Stimulated activated naive B cell treated with anti-CD40 and anti-IgM and Interleukin-4, amounts not matched to agents 10 μg/mL and 1 μg/mL and 100 μg/mL, for 72 hours (primary cell): Measurements from ENCODE around the gene GGCT.
"Not testable (repeated sequence)": the region's sequence is repeated elsewhere in the genome, so short reads cannot be mapped to it uniquely, and the experiment has no call there.

Experiments
- ATAC-seq, 2 donors: fragments of 150-1000 bp; cut with Tn5 transposase; replicated peaks; 2 replicates each; pipeline ENCODE4 v1.10.0; 2021; ENCODE audit warnings: moderate library complexity in 1 of 2
- DNase-seq: peaks from one replicate; pipeline ENCODE4 v3.0.0; 2021
- H3K27ac Mint-ChIP-seq: one replicate; pipeline ENCODE4 v1.8.0; 2022; ENCODE audit warnings: mild to moderate bottlenecking, mixed read lengths
- H3K27me3 Mint-ChIP-seq, 2 donors: one replicate each; pipeline ENCODE4 v1.8.0; 2022; ENCODE audit warnings: mixed read lengths in 2 of 2
- H3K36me3 Mint-ChIP-seq, 2 donors: one replicate each; pipeline ENCODE4 v1.8.0; 2022; ENCODE audit warnings: mixed read lengths in 2 of 2, mild to moderate bottlenecking in 1 of 2
- H3K4me1 Mint-ChIP-seq, 2 donors: one replicate each; pipeline ENCODE4 v1.8.0; 2022; ENCODE audit warnings: mixed read lengths in 2 of 2, mild to moderate bottlenecking in 1 of 2
- H3K4me3 Mint-ChIP-seq, 2 donors: one replicate each; pipeline ENCODE4 v1.8.0; 2022; ENCODE audit warnings: mild to moderate bottlenecking in 2 of 2, mixed read lengths in 2 of 2, moderate library complexity in 1 of 2
- H3K9me3 Mint-ChIP-seq, 2 donors: one replicate each; pipeline ENCODE4 v1.8.0; 2022; ENCODE audit warnings: mixed read lengths in 2 of 2, mild to moderate bottlenecking in 1 of 2

Gene GGCT

GRCh38 chr7:30509171-30509857 lies 4.7 kb upstream of the GGCT start:
- H3K4me1 Mint-ChIP-seq, ATAC-seq, H3K27ac Mint-ChIP-seq, H3K27me3 Mint-ChIP-seq, H3K4me3 Mint-ChIP-seq, DNase-seq, H3K9me3 Mint-ChIP-seq, H3K36me3 Mint-ChIP-seq: not testable (repeated sequence)

DNA sequence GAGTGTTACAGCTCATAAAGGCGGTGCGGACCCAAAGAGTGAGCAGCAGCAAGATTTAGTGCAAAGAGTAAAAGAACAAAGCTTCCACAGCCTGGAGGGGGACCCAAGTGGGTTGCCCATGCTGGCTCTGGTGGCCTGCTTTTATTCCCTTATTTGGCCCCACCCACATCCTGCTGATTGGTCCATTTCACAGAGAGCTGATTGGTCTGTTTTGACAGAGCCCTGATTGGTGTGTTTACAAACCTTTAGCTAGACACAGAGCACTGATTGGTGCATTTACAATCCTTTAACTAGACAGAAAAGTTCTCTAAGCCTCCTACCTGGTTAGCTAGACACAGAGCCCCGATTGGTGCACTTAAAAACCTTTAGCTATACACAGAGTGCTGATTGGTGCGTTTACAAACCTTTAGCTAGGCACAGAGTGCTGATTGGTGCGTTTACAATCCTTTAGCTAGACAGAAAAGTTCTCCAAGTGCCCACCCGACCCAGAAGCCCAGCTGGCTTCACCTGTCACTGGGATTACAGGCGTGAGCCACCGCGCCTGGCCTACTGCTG lies 2.8 kb upstream of the GGCT start:
- not testable (repeated sequence) for H3K4me3 Mint-ChIP-seq, H3K9me3 Mint-ChIP-seq, DNase-seq, ATAC-seq, H3K27me3 Mint-ChIP-seq, H3K27ac Mint-ChIP-seq
- Mint-ChIP-seq H3K36me3 (peaks cover 8 to 10% of the 10 kb centered on the region in 2 donors), H3K4me1 (peaks cover 23 to 25% of the 10 kb centered on the region in 2 donors)

GRCh38 chr7:30505174-30505697 lies 607 bp upstream of the GGCT start:
- peak overlapping the region; percentile 96 for H3K27ac Mint-ChIP-seq
- ATAC-seq, result peak; percentile 19 to 21
- H3K4me3 Mint-ChIP-seq, result peak overlapping the region; percentile 87 to 94

GRCh38 chr7:30503274-30504212 lies 1.1 kb downstream of the GGCT start:
- peak overlapping the region; percentile 87 to 94 for H3K4me3 Mint-ChIP-seq
- peak overlapping the region; percentile 96 for H3K27ac Mint-ChIP-seq
- ATAC-seq (no peak), DNase-seq (no peak)
- H3K4me1 Mint-ChIP-seq, result peaks cover 26 to 30% of the 10 kb centered on the region in 2 donors
- no peaks in the 10 kb centered on the region for H3K27me3 Mint-ChIP-seq
- H3K9me3 Mint-ChIP-seq, result no peaks in the 10 kb centered on the region
- H3K36me3 Mint-ChIP-seq, result peaks cover 12 to 26% of the 10 kb centered on the region in 2 donors

More at GRCh38 chr7:30505174-30505697, 607 bp upstream of the GGCT start:
- Mint-ChIP-seq H3K36me3 (peaks cover 8 to 21% of the 10 kb centered on the region in 2 donors), H3K27me3 (no peaks in the 10 kb centered on the region), H3K4me1 (peaks cover 28 to 30% of the 10 kb centered on the region in 2 donors), H3K9me3 (no peaks in the 10 kb centered on the region)
- DNase-seq, result no peak

GRCh38 chr7:30502470-30503251 lies 2.0 kb downstream of the GGCT start:
- peak overlapping the region; percentile 20 to 94 for H3K4me3 Mint-ChIP-seq
- H3K9me3 Mint-ChIP-seq, result no peaks in the 10 kb centered on the region
- ATAC-seq (no peak), DNase-seq (no peak)
- H3K4me1 Mint-ChIP-seq, result peaks cover 26 to 30% of the 10 kb centered on the region in 2 donors
- H3K27me3 Mint-ChIP-seq, result no peaks in the 10 kb centered on the region
- H3K27ac Mint-ChIP-seq, result no peak overlapping the region
- H3K36me3 Mint-ChIP-seq, result peaks cover 10 to 22% of the 10 kb centered on the region in 2 donors

GRCh38 chr7:30501264-30501663 lies 3.4 kb downstream of the GGCT start:
- Mint-ChIP-seq H3K4me1 (peaks cover 26 to 30% of the 10 kb centered on the region in 2 donors), H3K9me3 (no peaks in the 10 kb centered on the region), H3K36me3 (peaks cover 19 to 32% of the 10 kb centered on the region in 2 donors), H3K4me3 (no peak overlapping the region), H3K27me3 (no peaks in the 10 kb centered on the region), H3K27ac (no peak overlapping the region)
- ATAC-seq (no peak), DNase-seq (no peak)

- Mint-ChIP-seq H3K36me3 (peaks cover 26 to 27% of the 10 kb centered on the region in 2 donors), H3K9me3 (peaks cover 0 to 8% of the 10 kb centered on the region in 2 donors), H3K27ac (no peak overlapping the region), H3K4me1 (peaks cover 0 to 4% of the 10 kb centered on the region in 2 donors), H3K27me3 (no peaks in the 10 kb centered on the region), H3K4me3 (no peak overlapping the region)
- no peak for DNase-seq
- ATAC-seq, result no peak
These were observed 11.4 kb downstream of the GGCT start for GRCh38 chr7:30493228-30493627.

DNA sequence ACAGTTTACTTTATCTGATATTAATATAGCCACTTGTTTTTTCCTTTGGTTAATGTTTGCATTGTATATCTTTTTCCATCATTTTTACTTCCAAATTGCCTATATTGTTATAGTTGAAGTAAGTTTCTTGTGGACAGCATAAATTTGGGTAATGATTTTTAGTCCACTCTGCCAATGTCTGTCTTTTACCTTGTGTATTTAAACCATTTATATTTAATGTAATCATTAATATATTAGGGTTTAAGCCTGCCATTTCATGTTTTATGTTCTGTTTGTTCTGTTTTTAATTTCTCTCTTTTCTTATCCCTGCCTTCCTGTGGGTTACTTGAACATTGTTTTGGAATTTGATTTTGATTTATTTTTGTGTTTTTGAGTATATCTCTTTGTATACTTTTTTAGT lies 13.2 kb downstream of the GGCT start:
- ATAC-seq, result no peak
- peaks cover 0 to 8% of the 10 kb centered on the region in 2 donors for H3K9me3 Mint-ChIP-seq
- H3K27ac Mint-ChIP-seq, result no peak overlapping the region
- H3K27me3 Mint-ChIP-seq, result no peaks in the 10 kb centered on the region
- H3K36me3 Mint-ChIP-seq, result peaks cover 19% of the 10 kb centered on the region in 2 donors
- peaks cover 0 to 4% of the 10 kb centered on the region in 2 donors for H3K4me1 Mint-ChIP-seq
- DNase-seq, result no peak
- no peak overlapping the region for H3K4me3 Mint-ChIP-seq

DNA sequence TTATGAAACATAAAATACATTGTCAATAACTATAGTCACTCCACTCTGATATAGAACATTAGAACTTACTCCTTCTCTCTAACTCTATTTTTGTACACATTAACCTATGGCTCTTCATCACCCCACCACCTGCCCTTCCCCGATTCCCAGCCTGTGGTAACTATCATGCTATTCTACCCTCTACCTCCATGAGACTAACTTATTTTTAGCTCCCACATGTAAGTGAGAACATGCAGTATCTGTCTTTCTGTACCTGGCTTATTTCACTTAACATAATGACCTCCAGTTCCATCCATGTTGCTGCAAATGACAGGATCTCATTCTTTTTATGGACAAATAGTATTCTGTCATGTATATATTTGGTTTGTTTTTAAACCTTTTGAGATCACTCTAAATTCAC lies 17.3 kb downstream of the GGCT start:
- Mint-ChIP-seq H3K36me3 (peaks cover 0 to 1% of the 10 kb centered on the region in 2 donors), H3K27ac (no peak overlapping the region), H3K27me3 (no peaks in the 10 kb centered on the region), H3K4me3 (no peak overlapping the region), H3K4me1 (no peaks in the 10 kb centered on the region), H3K9me3 (peaks cover 0 to 7% of the 10 kb centered on the region in 2 donors)
- ATAC-seq (no peak), DNase-seq (no peak)

DNA sequence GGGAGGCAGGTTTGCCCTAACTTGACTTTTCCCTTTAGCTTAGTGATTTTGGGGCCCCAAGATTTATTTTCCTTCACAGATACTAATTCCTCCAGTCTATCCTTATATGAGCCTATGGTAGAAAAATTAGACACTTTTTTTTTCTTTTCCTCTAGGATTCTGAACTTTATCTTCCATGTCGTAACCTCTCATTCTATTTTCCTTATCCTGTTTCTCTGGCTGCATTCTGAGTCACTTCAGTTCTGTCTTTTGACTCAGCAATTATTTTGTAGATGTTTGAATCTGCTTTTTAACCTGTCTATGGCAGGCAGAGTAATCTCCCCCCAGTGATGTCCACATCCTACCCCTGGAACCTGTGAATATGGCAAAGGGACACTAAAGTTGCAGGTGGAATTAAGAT lies 19.0 kb downstream of the GGCT start:
- H3K27ac Mint-ChIP-seq, result no peak overlapping the region

DNA sequence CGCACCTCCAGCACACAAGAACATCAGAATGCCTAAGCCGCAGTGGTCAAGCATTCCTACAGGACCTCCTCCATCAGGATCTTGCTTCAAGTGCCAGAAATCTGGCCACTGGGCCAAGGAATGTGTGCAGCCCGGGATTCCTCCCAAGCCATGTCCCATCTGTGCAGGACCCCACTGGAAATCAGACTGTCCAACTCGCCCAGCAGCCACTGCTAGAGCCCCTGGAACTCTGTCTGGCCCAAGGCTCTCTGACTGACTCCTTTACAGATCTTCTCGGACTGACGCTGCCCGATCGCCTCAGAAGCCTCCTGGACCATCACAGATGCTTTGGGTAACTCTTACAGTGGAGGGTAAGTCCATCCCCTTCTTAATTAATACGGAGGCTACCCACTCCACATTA lies 23.2 kb downstream of the GGCT start:
- not testable (repeated sequence) for H3K27ac Mint-ChIP-seq, DNase-seq, H3K36me3 Mint-ChIP-seq, H3K9me3 Mint-ChIP-seq, H3K27me3 Mint-ChIP-seq, ATAC-seq, H3K4me3 Mint-ChIP-seq
- H3K4me1 Mint-ChIP-seq, result peaks cover 12 to 30% of the 10 kb centered on the region in 2 donors

More for the DNA sequence above, 19.0 kb downstream of the GGCT start:
- no peak for DNase-seq
- Mint-ChIP-seq H3K9me3 (no peaks in the 10 kb centered on the region), H3K4me3 (no peak overlapping the region), H3K27me3 (no peaks in the 10 kb centered on the region), H3K36me3 (no peaks in the 10 kb centered on the region), H3K4me1 (no peaks in the 10 kb centered on the region)
- ATAC-seq, result no peak

GRCh38 chr7:30479202-30480120 lies 25.2 kb downstream of the GGCT start:
- DNase-seq, result no peak
- Mint-ChIP-seq H3K9me3 (no peaks in the 10 kb centered on the region), H3K27me3 (no peaks in the 10 kb centered on the region), H3K4me3 (peak overlapping the region; percentile 97 to 98), H3K36me3 (peaks cover 0 to 5% of the 10 kb centered on the region in 2 donors), H3K27ac (peak overlapping the region; percentile 68), H3K4me1 (peaks cover 31 to 49% of the 10 kb centered on the region in 2 donors)
- ATAC-seq, result peak in 1 of 2 donors; percentile 27
